ENCODE measurements around the gene SIAH1. TPM values are rescaled to one million over a fixed set of nuclear protein-coding genes. Genes with fewer than 3 reads are reported as not detected.

The SIAH1 gene
- total RNA-seq, 1 experiment from 2014 or later: 27.2 TPM

DNA sequence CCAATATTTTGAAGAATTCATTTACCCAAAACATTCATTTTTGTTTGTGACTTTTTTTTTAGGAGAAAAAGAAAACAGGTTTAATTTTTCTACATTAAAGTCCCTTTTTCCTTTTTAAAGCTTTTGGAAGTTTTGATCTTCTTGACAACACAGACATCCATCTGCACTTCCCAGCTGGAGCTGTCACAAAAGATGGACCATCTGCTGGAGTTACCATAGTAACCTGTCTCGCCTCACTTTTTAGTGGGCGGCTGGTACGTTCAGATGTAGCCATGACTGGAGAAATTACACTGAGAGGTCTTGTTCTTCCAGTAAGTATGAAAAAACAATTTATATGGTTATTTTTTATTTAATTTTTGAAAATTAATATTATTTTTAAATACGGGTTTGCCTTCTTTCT, 37.2 kb downstream of the SIAH1 start:
- no peak overlapping the region for H3K27ac Mint-ChIP-seq (ENCODE audit: unreplicated experiment)
- no peaks in the 10 kb centered on the region for H3K9me3 Mint-ChIP-seq (ENCODE audit: unreplicated experiment)
- DNase-seq: no peak
- no peaks in the 10 kb centered on the region for H3K4me1 Mint-ChIP-seq (ENCODE audit: low read depth, unreplicated experiment)
- peaks cover 28% of the 10 kb centered on the region for H3K36me3 Mint-ChIP-seq (ENCODE audit: insufficient read depth, unreplicated experiment)
- TF ChIP-seq, protein P1, sequence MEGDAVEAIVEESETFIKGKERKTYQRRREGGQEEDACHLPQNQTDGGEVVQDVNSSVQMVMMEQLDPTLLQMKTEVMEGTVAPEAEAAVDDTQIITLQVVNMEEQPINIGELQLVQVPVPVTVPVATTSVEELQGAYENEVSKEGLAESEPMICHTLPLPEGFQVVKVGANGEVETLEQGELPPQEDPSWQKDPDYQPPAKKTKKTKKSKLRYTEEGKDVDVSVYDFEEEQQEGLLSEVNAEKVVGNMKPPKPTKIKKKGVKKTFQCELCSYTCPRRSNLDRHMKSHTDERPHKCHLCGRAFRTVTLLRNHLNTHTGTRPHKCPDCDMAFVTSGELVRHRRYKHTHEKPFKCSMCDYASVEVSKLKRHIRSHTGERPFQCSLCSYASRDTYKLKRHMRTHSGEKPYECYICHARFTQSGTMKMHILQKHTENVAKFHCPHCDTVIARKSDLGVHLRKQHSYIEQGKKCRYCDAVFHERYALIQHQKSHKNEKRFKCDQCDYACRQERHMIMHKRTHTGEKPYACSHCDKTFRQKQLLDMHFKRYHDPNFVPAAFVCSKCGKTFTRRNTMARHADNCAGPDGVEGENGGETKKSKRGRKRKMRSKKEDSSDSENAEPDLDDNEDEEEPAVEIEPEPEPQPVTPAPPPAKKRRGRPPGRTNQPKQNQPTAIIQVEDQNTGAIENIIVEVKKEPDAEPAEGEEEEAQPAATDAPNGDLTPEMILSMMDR (IDR thresholded peaks at IDR 0.05; ENCODE audit: insufficient read depth in 1 of 2, low read depth in 1 of 2, low read length in 1 of 2, severe bottlenecking in 1 of 2, unreplicated experiment in 1 of 2): no peak
- Histone ChIP-seq H3K9me3 (no peaks in the 10 kb centered on the region), H3K4me3 (ENCODE audit: low read depth, low read length) (no peak overlapping the region), H3K4me1 (no peaks in the 10 kb centered on the region), H3K36me3 (ENCODE audit: control insufficient read depth, insufficient read depth, low read length) (no peaks in the 10 kb centered on the region), H3K27me3 (replicated peaks; ENCODE audit: control insufficient read depth, insufficient read depth, low read length) (no peaks in the 10 kb centered on the region)
- H3K4me3 Mint-ChIP-seq (ENCODE audit: unreplicated experiment): no peak overlapping the region
- no TSS peak for BruUV-seq (replicated peaks)
- ChIA-PET POLR2A (no interaction called here), CTCF (no interaction called here)
- H3K27me3 Mint-ChIP-seq (ENCODE audit: insufficient read depth, unreplicated experiment): no peaks in the 10 kb centered on the region
- intact Hi-C loops (cut with micrococcal nuclease; ENCODE audit: unreplicated experiment): no loop called here

DNA sequence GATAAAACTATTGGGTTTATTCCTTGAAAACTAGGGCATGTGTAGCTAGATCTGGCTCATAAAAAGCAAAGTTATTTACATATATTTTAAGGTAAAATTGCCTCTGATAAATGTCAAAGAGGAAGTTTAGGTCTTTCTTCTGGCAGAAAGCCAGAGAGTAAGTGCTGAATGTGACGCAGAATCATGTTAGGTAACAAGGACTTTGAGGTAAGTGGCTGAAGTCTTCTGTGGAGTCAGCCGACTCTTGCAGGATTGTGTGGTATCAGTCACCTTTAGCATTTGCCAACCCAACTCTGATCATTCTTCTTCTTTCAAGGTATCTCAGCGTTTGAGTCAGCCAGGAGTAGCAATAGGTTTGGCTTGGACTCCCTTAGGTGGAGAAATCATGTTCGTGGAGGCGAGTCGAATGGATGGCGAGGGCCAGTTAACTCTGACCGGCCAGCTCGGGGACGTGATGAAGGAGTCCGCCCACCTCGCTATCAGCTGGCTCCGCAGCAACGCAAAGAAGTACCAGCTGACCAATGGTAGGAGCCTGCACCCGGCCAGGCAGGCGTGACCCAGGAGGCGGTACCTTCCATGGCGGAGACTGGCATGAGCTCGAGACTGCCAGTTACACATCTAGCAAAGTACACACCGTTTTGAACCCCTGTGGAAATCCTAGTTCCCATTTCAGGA, 37.9 kb downstream of the SIAH1 start:
- no peaks in the 10 kb centered on the region for H3K4me1 ChIP-seq
- H3K4me3 Mint-ChIP-seq (ENCODE audit: unreplicated experiment): no peak overlapping the region
- peaks cover 28% of the 10 kb centered on the region for H3K36me3 Mint-ChIP-seq (ENCODE audit: insufficient read depth, unreplicated experiment)
- no peaks in the 10 kb centered on the region for H3K9me3 Mint-ChIP-seq (ENCODE audit: unreplicated experiment)
- H3K4me1 Mint-ChIP-seq (ENCODE audit: low read depth, unreplicated experiment): no peaks in the 10 kb centered on the region
- no peak overlapping the region for H3K4me3 ChIP-seq (ENCODE audit: low read depth, low read length)
- H3K27me3 Mint-ChIP-seq (ENCODE audit: insufficient read depth, unreplicated experiment): no peaks in the 10 kb centered on the region
- H3K36me3 ChIP-seq (ENCODE audit: control insufficient read depth, insufficient read depth, low read length): no peaks in the 10 kb centered on the region; the same call in 1 of the 2 replicates
- TF ChIP-seq, protein P1 (IDR thresholded peaks at IDR 0.05; ENCODE audit: insufficient read depth in 1 of 2, low read depth in 1 of 2, low read length in 1 of 2, severe bottlenecking in 1 of 2, unreplicated experiment in 1 of 2): no peak
- H3K9me3 ChIP-seq: no peaks in the 10 kb centered on the region
- BruUV-seq (replicated peaks): no TSS peak
- intact Hi-C loops (cut with micrococcal nuclease; ENCODE audit: unreplicated experiment): no loop called here
- POLR2A ChIA-PET: no interaction called here
- CTCF ChIA-PET: no interaction called here
- no peak for DNase-seq
- no peaks in the 10 kb centered on the region for H3K27me3 ChIP-seq (replicated peaks; ENCODE audit: control insufficient read depth, insufficient read depth, low read length)
- H3K27ac Mint-ChIP-seq (ENCODE audit: unreplicated experiment): no peak overlapping the region

- Histone ChIP-seq H3K9me3 (no peaks in the 10 kb centered on the region), H3K36me3 (ENCODE audit: control insufficient read depth, insufficient read depth, low read length) (no peaks in the 10 kb centered on the region; the same call in 1 of the 2 replicates), H3K4me1 (no peaks in the 10 kb centered on the region), H3K27me3 (replicated peaks; ENCODE audit: control insufficient read depth, insufficient read depth, low read length) (no peaks in the 10 kb centered on the region), H3K4me3 (ENCODE audit: low read depth, low read length) (no peak overlapping the region)
- H3K4me1 Mint-ChIP-seq (ENCODE audit: low read depth, unreplicated experiment): no peaks in the 10 kb centered on the region
- H3K36me3 Mint-ChIP-seq (ENCODE audit: insufficient read depth, unreplicated experiment): peaks cover 16% of the 10 kb centered on the region
- no peaks in the 10 kb centered on the region for H3K9me3 Mint-ChIP-seq (ENCODE audit: unreplicated experiment)
- H3K27me3 Mint-ChIP-seq (ENCODE audit: insufficient read depth, unreplicated experiment): no peaks in the 10 kb centered on the region
- TF ChIP-seq, protein P1 (IDR thresholded peaks at IDR 0.05; ENCODE audit: insufficient read depth in 1 of 2, low read depth in 1 of 2, low read length in 1 of 2, severe bottlenecking in 1 of 2, unreplicated experiment in 1 of 2): no peak
- DNase-seq: no peak
- BruUV-seq (replicated peaks): no TSS peak
- H3K4me3 Mint-ChIP-seq (ENCODE audit: unreplicated experiment): no peak overlapping the region
- ChIA-PET CTCF (no interaction called here), POLR2A (no interaction called here)
- no peak overlapping the region for H3K27ac Mint-ChIP-seq (ENCODE audit: unreplicated experiment)
- intact Hi-C loops (cut with micrococcal nuclease; ENCODE audit: unreplicated experiment): no loop called here
These were observed 42.6 kb downstream of the SIAH1 start for GRCh38 chr16:48342591-48342990.
